ENCODE results near the gene LIN7B. TPM values are rescaled to one million over a fixed set of nuclear protein-coding genes. Genes with fewer than 3 reads are reported as not detected.

The LIN7B gene
- total and polyA plus RNA-seq, 2 of the 8 experiments (the other 6 are each of a cell fraction or from before 2014, with no cell fraction given), result 4.1 to 4.2 TPM

DNA sequence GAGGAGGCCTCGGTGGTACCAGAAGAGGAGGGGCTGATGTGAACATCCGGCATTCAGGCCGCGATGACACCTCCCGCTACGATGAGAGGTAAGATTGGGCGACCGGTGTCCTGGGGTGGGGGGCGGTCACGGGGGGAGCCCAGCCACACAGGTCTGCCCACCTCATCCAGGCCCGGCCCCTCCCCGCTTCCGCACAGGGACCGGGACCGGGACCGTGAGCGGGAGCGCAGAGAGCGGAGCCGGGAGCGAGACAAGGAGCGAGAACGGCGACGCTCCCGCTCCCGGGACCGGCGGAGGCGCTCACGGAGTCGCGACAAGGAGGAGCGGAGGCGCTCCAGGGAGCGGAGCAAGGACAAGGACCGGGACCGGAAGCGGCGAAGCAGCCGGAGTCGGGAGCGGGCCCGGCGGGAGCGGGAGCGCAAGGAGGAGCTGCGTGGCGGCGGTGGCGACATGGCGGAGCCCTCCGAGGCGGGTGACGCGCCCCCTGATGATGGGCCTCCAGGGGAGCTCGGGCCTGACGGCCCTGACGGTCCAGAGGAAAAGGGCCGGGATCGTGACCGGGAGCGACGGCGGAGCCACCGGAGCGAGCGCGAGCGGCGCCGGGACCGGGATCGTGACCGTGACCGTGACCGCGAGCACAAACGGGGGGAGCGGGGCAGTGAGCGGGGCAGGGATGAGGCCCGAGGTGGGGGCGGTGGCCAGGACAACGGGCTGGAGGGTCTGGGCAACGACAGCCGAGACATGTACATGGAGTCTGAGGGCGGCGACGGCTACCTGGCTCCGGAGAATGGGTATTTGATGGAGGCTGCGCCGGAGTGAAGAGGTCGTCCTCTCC is 6.3 kb upstream of the LIN7B start:
- Histone ChIP-seq H2BK5ac (ENCODE audit: low read depth, low read length) (0 out of 2 replicates have a peak overlapping the region, but pooled peaks have one; percentile 3), H2BK120ac (replicated peaks; ENCODE audit: low read depth, low read length) (no peak overlapping the region), H3K4ac (replicated peaks; ENCODE audit: insufficient read length, low read depth, low read length) (no peak overlapping the region), H3K23me2 (ENCODE audit: low read depth, low read length) (no peaks in the 10 kb centered on the region), H4K91ac (replicated peaks; ENCODE audit: insufficient read length, low read length) (no peak overlapping the region), H3K79me1 (ENCODE audit: low read depth, low read length) (peaks cover 4% of the 10 kb centered on the region), H2BK15ac (ENCODE audit: low read length) (no peak overlapping the region), H3K36me3 (ENCODE audit: control insufficient read depth in 2 of 4, insufficient read depth in 4 of 4, low read length in 3 of 4) (peaks cover 22 to 57% (median 52%) of the 10 kb centered on the region in 4 experiments), H3K9me3 (ENCODE audit: insufficient read depth in 2 of 2, low read depth in 1 of 2, low read length in 1 of 2) (no peaks in the 10 kb centered on the region), H2BK20ac (ENCODE audit: low read length) (no peak overlapping the region), H3K27ac (ENCODE audit: low read depth, low read length) (0 out of 2 replicates have a peak overlapping the region, but pooled peaks have one; percentile 12), H2AFZ (ENCODE audit: low read length) (no peak overlapping the region), H3K18ac (ENCODE audit: extremely low read depth, low read length) (no peak overlapping the region), H4K20me1 (replicated peaks in 1 of 2; ENCODE audit: control insufficient read depth in 1 of 2, insufficient read depth in 2 of 2, low read length in 2 of 2) (peaks cover 18 to 32% of the 10 kb centered on the region in 2 experiments), H4K5ac (ENCODE audit: insufficient read length, low read depth, low read length) (no peak overlapping the region), H4K8ac (ENCODE audit: extremely low read depth, insufficient read depth, low read length) (peak overlapping the region; percentile 64; the same call in 1 of the 2 replicates), H3K14ac (ENCODE audit: insufficient read length) (no peak overlapping the region), H3K27me3 (replicated peaks in 1 of 4; ENCODE audit: control insufficient read depth in 3 of 4, extremely low read depth in 1 of 4, insufficient read depth in 3 of 4, low read length in 3 of 4) (no peaks in the 10 kb centered on the region), H2AK5ac (ENCODE audit: low read depth, low read length) (no peak overlapping the region), H3K79me2 (ENCODE audit: control insufficient read depth in 1 of 2, insufficient read depth in 2 of 2, low read length in 2 of 2) (no peaks in the 10 kb centered on the region), H3K4me2 (ENCODE audit: insufficient read depth in 1 of 2, low read depth in 2 of 2, low read length in 2 of 2) (no peak overlapping the region), H3K56ac (replicated peaks; ENCODE audit: insufficient read length, low read depth, low read length) (no peak overlapping the region), H3K4me1 (replicated peaks in 1 of 4; ENCODE audit: control insufficient read depth in 3 of 4, insufficient read depth in 4 of 4, low read length in 3 of 4) (no peaks in the 10 kb centered on the region), H3K9ac (replicated peaks in 1 of 4; ENCODE audit: extremely low read depth in 1 of 4, low read depth in 3 of 4, low read length in 3 of 4) (no peak overlapping the region), H2BK12ac (ENCODE audit: low read depth, low read length) (no peak overlapping the region), H3K4me3 (ENCODE audit: extremely low read depth in 1 of 4, insufficient read depth in 2 of 4, low read depth in 3 of 4, low read length in 4 of 4) (no peak overlapping the region), H3K23ac (ENCODE audit: insufficient read length) (no peak overlapping the region)
- ChIA-PET POLR2A (ENCODE audit: partially characterized antibody) (interaction anchor here (1.4 to 7.8 kb wide), 2 partner anchors 11 to 22 kb away, joined by 5 to 67 read pairs; no protein-coding TSS in a partner anchor), CTCF (ENCODE audit: partially characterized antibody) (interaction anchor here (0.6 to 2.1 kb wide), 4 partner anchors 21 to 302 kb away, joined by 3 to 6 read pairs (median 4); no protein-coding TSS in a partner anchor)
- WGBS, 2 experiments (ENCODE audit: extremely low coverage in 1 of 2, insufficient coverage in 1 of 2, insufficient read length in 1 of 2, insufficient replicate concordance in 2 of 2, low coverage in 1 of 2, low lambda C conversion rate in 2 of 2, missing lambda C conversion rate in 1 of 2), result 94% methylated on average over 54 of the region's 93 CpGs; no CpG with 5 or more reads in 1 of the 2 experiments
- DNase-seq (ENCODE audit: low read depth in 1 of 2, low spot score in 2 of 2) (no peak), FAIRE-seq (no peak)
- TF ChIP-seq KDM4A (IDR thresholded peaks at IDR 0.05; ENCODE audit: low read depth, low read length, severe bottlenecking), result no peak
- 0 out of 2 replicates have a peak, but pooled peaks have one; percentile 8 for TF ChIP-seq SP1 (IDR thresholded peaks at IDR 0.05; ENCODE audit: low read depth, low read length)
- TF ChIP-seq TEAD4 (IDR thresholded peaks at IDR 0.05; ENCODE audit: low read depth, low read length), result no peak
